Stomach (tissue), 9 donors: ENCODE measurements around the gene SIGLEC7. TPM values are rescaled to one million over a fixed set of nuclear protein-coding genes. Genes with fewer than 3 reads are reported as not detected.

Experiments used
- DNase-seq, 2 donors: peaks; one replicate each; pipeline versions ENCODE4 v3.0.0 to v3.0.0-alpha.2; 2013 to 2019
- H3K27ac ChIP-seq, 5 donors: fragments of 200-600 bp in 4 of 5; sonication (generic) in 4 of 5; one replicate each; pipeline ENCODE4 v1.5.1; 2013 to 2019; ENCODE audit warnings: mild to moderate bottlenecking in 1 of 5, moderate library complexity in 1 of 5
- H3K27me3 ChIP-seq, 3 donors: fragments of 200-600 bp; sonication (generic); one replicate each; pipeline ENCODE4 v1.5.1; 2017 to 2019; ENCODE audit warnings: mixed run types in 1 of 3
- H3K36me3 ChIP-seq, 4 donors: fragments of 200-600 bp; sonication (generic); 1 replicate in 3 of 4; 2 replicates in 1 of 4; pipeline ENCODE4 v1.5.1; 2016 to 2019
- H3K4me1 ChIP-seq, 4 donors: fragments of 200-600 bp; sonication (generic); one replicate each; pipeline ENCODE4 v1.5.1; 2016 to 2019
- H3K4me3 ChIP-seq, 4 donors: fragments of 200-600 bp; sonication (generic) in 3 of 4; one replicate each; pipeline ENCODE4 v1.5.1; 2016 to 2019; ENCODE audit warnings: mild to moderate bottlenecking in 1 of 4
- H3K9me3 ChIP-seq, 4 donors: fragments of 200-600 bp; sonication (generic); one replicate each; pipeline ENCODE4 v1.5.1; 2016 to 2019
- EP300 ChIP-seq: sonication (generic); formaldehyde crosslinking; IDR thresholded peaks from one replicate; pipeline ENCODE4 v1.6.1; 2017; ENCODE audit warnings: antibody characterized with exemption
- POLR2A ChIP-seq, 4 donors: fragments of 450-650 bp; IDR thresholded peaks; one replicate each; pipeline ENCODE4 v1.6.1; 2016; ENCODE audit warnings: antibody characterized with exemption in 4 of 4, control low read depth in 2 of 4, mild to moderate bottlenecking in 1 of 4, moderate library complexity in 1 of 4
- POLR2AphosphoS5 ChIP-seq, 3 donors: sonication (generic); formaldehyde crosslinking; IDR thresholded peaks; one replicate each; pipeline ENCODE4 v1.6.1; 2016; ENCODE audit warnings: antibody characterized with exemption in 3 of 3
- WGBS, 5 donors: extraction: QIAGEN DNeasy Blood & Tissue Kit in 3 of 5; methylation state at CpG; one replicate each; pipeline versions ENCODE4 v1.1.5 to v1.1.7; 2013 to 2018; 5-methylcytosine and 5-hydroxymethylcytosine counted together
- intact Hi-C: fragments of 100-400 bp; cut with DNase I; formaldehyde crosslinking; loops from one replicate; pipeline ENCODE4 v1.15.1; 2023; ENCODE audit warnings: low total_unique reads
- polyA plus RNA-seq, 3 donors: library from polyadenylated mRNA; stranded (reverse); fragments of 200-250 nt; gene quantifications; one replicate each; pipeline ENCODE4 v1.2.3, GENCODE V29; 2013
- total RNA-seq, 5 donors: library from RNA; depleted of rRNA; stranded (reverse); fragments of >200 nt; gene quantifications; one replicate each; pipeline versions ENCODE4 v1.1.0 to v1.2.3, GENCODE V29; 2014 to 2016
- TF ChIP-seq, protein P1 (sequence below), 7 experiments: fragments of 450-650 bp in 4 of 7; fragments of 200-600 bp in 3 of 7; sonication (generic) in 3 of 7; IDR thresholded peaks; one replicate each; pipeline ENCODE4 v1.5.1; 2016 to 2019; ENCODE audit warnings: antibody characterized with exemption in 7 of 7, control low read depth in 2 of 7, mild to moderate bottlenecking in 1 of 7
- donor health status: healthy with polysubstance abuse.
- donor health status: Bipolar disorder and iron deficiency.
- donor health status: healthy.

The SIGLEC7 gene
- total and polyA plus RNA-seq, 8 donors = 0.18 to 1.8 (median 0.90) TPM; not detected in 4

DNA sequence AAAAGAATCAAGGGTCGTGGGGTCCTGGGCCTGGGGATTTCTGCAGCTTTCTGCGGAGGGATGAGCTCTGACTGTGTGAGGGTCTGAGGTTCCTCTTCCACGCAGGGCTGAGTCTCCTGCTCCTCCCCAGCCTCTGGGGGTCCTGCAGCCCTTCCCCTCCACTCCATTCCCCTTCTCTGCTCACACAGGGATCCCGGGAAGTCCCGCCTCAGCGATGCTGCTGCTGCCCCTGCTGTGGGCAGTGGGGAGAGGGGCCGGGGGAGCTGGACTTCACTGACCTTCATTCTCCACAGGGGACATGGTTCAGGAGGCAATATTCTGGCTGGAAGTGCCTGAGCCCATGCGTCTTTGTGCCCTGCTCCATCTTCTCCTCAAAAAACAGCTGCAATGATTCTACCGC is 56.5 kb downstream of the SIGLEC7 start:
- DNase-seq = no peak
- Histone ChIP-seq H3K27me3 (peaks cover 0 to 53% (median 10%) of the 10 kb centered on the region in 3 donors), H3K36me3 (no peaks in the 10 kb centered on the region), H3K27ac (no peak overlapping the region), H3K9me3 (no peaks in the 10 kb centered on the region), H3K4me1 (no peaks in the 10 kb centered on the region), H3K4me3 (no peak overlapping the region)
- TF ChIP-seq POLR2A (IDR thresholded peaks at IDR 0.05) (no peak), EP300 (no peak), POLR2AphosphoS5 (IDR thresholded peaks at IDR 0.05) (no peak)
- TF ChIP-seq, protein P1, sequence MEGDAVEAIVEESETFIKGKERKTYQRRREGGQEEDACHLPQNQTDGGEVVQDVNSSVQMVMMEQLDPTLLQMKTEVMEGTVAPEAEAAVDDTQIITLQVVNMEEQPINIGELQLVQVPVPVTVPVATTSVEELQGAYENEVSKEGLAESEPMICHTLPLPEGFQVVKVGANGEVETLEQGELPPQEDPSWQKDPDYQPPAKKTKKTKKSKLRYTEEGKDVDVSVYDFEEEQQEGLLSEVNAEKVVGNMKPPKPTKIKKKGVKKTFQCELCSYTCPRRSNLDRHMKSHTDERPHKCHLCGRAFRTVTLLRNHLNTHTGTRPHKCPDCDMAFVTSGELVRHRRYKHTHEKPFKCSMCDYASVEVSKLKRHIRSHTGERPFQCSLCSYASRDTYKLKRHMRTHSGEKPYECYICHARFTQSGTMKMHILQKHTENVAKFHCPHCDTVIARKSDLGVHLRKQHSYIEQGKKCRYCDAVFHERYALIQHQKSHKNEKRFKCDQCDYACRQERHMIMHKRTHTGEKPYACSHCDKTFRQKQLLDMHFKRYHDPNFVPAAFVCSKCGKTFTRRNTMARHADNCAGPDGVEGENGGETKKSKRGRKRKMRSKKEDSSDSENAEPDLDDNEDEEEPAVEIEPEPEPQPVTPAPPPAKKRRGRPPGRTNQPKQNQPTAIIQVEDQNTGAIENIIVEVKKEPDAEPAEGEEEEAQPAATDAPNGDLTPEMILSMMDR (IDR thresholded peaks at IDR 0.05) = no peak
- WGBS, 5 donors = 69 to 84% (median 80%) methylated on average over 9 of the region's 9 CpGs
- intact Hi-C loops = no loop called here

DNA sequence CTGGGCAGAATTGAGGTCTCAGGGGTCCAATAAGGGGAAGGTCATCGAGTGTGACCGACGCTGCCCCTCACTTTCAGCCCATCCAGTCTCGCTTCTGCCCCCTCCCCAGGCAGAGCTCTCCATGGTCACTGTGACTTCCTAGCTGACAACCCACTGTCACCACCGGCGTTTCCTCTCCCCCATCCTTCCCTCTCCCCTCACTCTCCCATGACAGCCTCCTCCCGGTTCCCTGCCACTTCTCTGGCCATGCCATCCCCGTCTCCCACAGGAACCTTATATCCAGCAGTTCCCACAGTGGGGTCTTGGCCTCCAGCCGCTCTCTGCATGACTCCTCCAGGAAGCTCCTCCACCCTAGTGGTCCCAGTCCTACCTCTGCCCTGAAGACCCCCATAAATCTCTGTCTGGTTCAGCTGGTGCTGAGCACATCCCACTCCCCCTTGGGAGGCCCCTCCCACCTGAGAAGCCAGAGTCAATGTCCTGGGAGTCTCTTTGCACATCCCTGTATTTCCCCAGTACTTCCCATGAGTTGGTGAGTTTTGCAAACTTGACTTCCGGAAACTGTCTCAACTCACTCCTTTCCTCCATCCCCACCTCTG is 58.1 kb downstream of the SIGLEC7 start:
- TF ChIP-seq EP300 (no peak), POLR2AphosphoS5 (IDR thresholded peaks at IDR 0.05) (no peak), POLR2A (IDR thresholded peaks at IDR 0.05) (no peak)
- TF ChIP-seq, protein P1 (IDR thresholded peaks at IDR 0.05) = no peak
- no peak for DNase-seq
- intact Hi-C loops = no loop called here
- 59 to 73% (median 67%) methylated on average over 10 of the region's 10 CpGs for WGBS, 5 donors
- Histone ChIP-seq H3K27ac (no peak overlapping the region), H3K9me3 (no peaks in the 10 kb centered on the region), H3K4me1 (no peaks in the 10 kb centered on the region), H3K27me3 (peaks cover 0 to 53% (median 10%) of the 10 kb centered on the region in 3 donors), H3K4me3 (no peak overlapping the region), H3K36me3 (no peaks in the 10 kb centered on the region)

DNA sequence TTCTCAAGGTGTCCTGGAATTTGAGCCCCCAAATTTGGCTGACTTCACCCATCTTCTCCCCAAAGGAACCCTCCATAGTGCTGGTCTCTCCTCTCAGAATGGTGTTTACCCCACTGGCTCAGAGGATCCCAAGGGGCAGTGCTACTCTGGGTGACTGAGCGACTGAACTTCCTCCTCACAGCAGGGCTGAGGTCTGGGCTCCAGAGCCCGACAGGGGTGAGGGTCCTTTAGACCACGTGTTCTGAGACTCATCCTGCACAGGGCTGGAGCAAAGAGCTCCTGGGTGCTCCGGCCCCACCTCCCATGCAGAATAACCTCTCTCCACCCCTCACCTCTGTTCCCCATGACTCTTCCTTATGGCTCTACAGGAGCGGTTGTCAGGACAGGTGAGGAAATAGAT is 59.6 kb downstream of the SIGLEC7 start:
- no peak for DNase-seq
- TF ChIP-seq EP300 (no peak), POLR2A (IDR thresholded peaks at IDR 0.05) (no peak), POLR2AphosphoS5 (IDR thresholded peaks at IDR 0.05) (no peak)
- TF ChIP-seq, protein P1 (IDR thresholded peaks at IDR 0.05) = no peak
- 54 to 67% (median 61%) methylated on average over 5 of the region's 5 CpGs for WGBS, 5 donors
- no peak overlapping the region for H3K4me3 ChIP-seq
- H3K27me3 ChIP-seq = peaks cover 0 to 44% (median 10%) of the 10 kb centered on the region in 3 donors
- H3K27ac ChIP-seq = no peak overlapping the region
- H3K9me3 ChIP-seq = no peaks in the 10 kb centered on the region
- no peaks in the 10 kb centered on the region for H3K36me3 ChIP-seq
- intact Hi-C loops = no loop called here
- no peaks in the 10 kb centered on the region for H3K4me1 ChIP-seq

Other genes with a start within 250 kb of the SIGLEC7 start
- gene KLK4, start 230.9 kb upstream of the SIGLEC7 start, total RNA-seq = not detected
- gene KLK4, start 230.9 kb upstream of the SIGLEC7 start, polyA plus RNA-seq = not detected
- gene KLK5, start 189.3 kb upstream of the SIGLEC7 start, total RNA-seq = not detected
- gene KLK5, start 189.3 kb upstream of the SIGLEC7 start, polyA plus RNA-seq = 10 to 100 TPM in 1 of 3 donors, not detected in 2; 10.4 TPM
- not detected for gene KLK6, start 172.7 kb upstream of the SIGLEC7 start, total RNA-seq
- gene KLK6, start 172.7 kb upstream of the SIGLEC7 start, polyA plus RNA-seq = 1 to 10 TPM in 1 of 3 donors, not detected in 2; 4.5 TPM
- gene KLK7, start 158.4 kb upstream of the SIGLEC7 start, total RNA-seq = not detected
- gene KLK7, start 158.4 kb upstream of the SIGLEC7 start, polyA plus RNA-seq = 1 to 10 TPM in 1 of 3 donors, not detected in 2; 7.8 TPM
- gene KLK8, start 140.7 kb upstream of the SIGLEC7 start, total RNA-seq = not detected
- gene KLK8, start 140.7 kb upstream of the SIGLEC7 start, polyA plus RNA-seq = 100 to 1,000 TPM in 1 of 3 donors, not detected in 2; 116 TPM
- 1 to 10 TPM in 1 of 5 donors, not detected in 4; 1.3 TPM for gene KLK10, start 122.6 kb upstream of the SIGLEC7 start, total RNA-seq
- gene KLK10, start 122.6 kb upstream of the SIGLEC7 start, polyA plus RNA-seq = 10 to 100 TPM in 1 of 3 donors, 1 to 10 TPM in 2; 2.1 to 62.7 (median 3.8) TPM
- gene KLK11, start 115.7 kb upstream of the SIGLEC7 start, total RNA-seq = 100 to 1,000 TPM in 1 of 5 donors, 10 to 100 TPM in 2, 1 to 10 TPM in 1, not detected in 1; 1.8 to 128 (median 26.0) TPM
- gene KLK11, start 115.7 kb upstream of the SIGLEC7 start, polyA plus RNA-seq = 100 to 1,000 TPM in 1 of 3 donors, 10 to 100 TPM in 2; 34.1 to 152 (median 71.8) TPM
- not detected for gene KLK12, start 107.3 kb upstream of the SIGLEC7 start, total RNA-seq
- 10 to 100 TPM in 1 of 3 donors, 1 to 10 TPM in 1, not detected in 1; 2.0 to 26.5 TPM for gene KLK12, start 107.3 kb upstream of the SIGLEC7 start, polyA plus RNA-seq
- 1 to 10 TPM in 1 of 5 donors, not detected in 4; 10.0 TPM for gene KLK13, start 77.2 kb upstream of the SIGLEC7 start, total RNA-seq
- 10 to 100 TPM in 1 of 3 donors, 1 to 10 TPM in 2; 3.2 to 82.1 (median 9.5) TPM for gene KLK13, start 77.2 kb upstream of the SIGLEC7 start, polyA plus RNA-seq
- gene KLK14, start 59.4 kb upstream of the SIGLEC7 start, total RNA-seq = not detected
- under 1 TPM in 2 of 3 donors, not detected in 1; 0.31 to 0.35 TPM for gene KLK14, start 59.4 kb upstream of the SIGLEC7 start, polyA plus RNA-seq
- gene CTU1, start 33.9 kb upstream of the SIGLEC7 start, total RNA-seq = 10 to 100 TPM in 2 of 5 donors, 1 to 10 TPM in 2, under 1 TPM in 1; 0.58 to 47.3 (median 7.4) TPM
- gene CTU1, start 33.9 kb upstream of the SIGLEC7 start, polyA plus RNA-seq = 1 to 10 TPM; 2.4 to 5.3 (median 2.8) TPM
- gene SIGLEC9, start 17.4 kb upstream of the SIGLEC7 start, total RNA-seq = 10 to 100 TPM in 1 of 5 donors, 1 to 10 TPM in 3, not detected in 1; 1.1 to 13.9 (median 1.9) TPM
- 1 to 10 TPM in 1 of 3 donors, under 1 TPM in 2; 0.61 to 3.6 (median 0.80) TPM for gene SIGLEC9, start 17.4 kb upstream of the SIGLEC7 start, polyA plus RNA-seq
- gene CD33, start 82.8 kb downstream of the SIGLEC7 start, total RNA-seq = 1 to 10 TPM in 2 of 5 donors, not detected in 3; 3.7 to 4.8 TPM
- gene CD33, start 82.8 kb downstream of the SIGLEC7 start, polyA plus RNA-seq = 1 to 10 TPM; 1.7 to 3.0 (median 1.7) TPM
- gene SIGLECL1, start 108.8 kb downstream of the SIGLEC7 start, total RNA-seq = not detected
- not detected for gene SIGLECL1, start 108.8 kb downstream of the SIGLEC7 start, polyA plus RNA-seq
- gene IGLON5, start 169.3 kb downstream of the SIGLEC7 start, total RNA-seq = under 1 TPM in 1 of 5 donors, not detected in 4; 0.18 TPM
- under 1 TPM in 1 of 3 donors, not detected in 2; 0.13 TPM for gene IGLON5, start 169.3 kb downstream of the SIGLEC7 start, polyA plus RNA-seq
- gene VSIG10L, start 199.8 kb downstream of the SIGLEC7 start, total RNA-seq = 1 to 10 TPM in 1 of 5 donors, under 1 TPM in 2, not detected in 2; 0.29 to 2.2 (median 0.37) TPM
- gene VSIG10L, start 199.8 kb downstream of the SIGLEC7 start, polyA plus RNA-seq = 10 to 100 TPM in 1 of 3 donors, 1 to 10 TPM in 1, not detected in 1; 1.1 to 39.6 TPM
- 100 to 1,000 TPM in 1 of 5 donors, 10 to 100 TPM in 3, 1 to 10 TPM in 1; 1.2 to 211 (median 53.4) TPM for gene ETFB, start 224.1 kb downstream of the SIGLEC7 start, total RNA-seq
- 100 to 1,000 TPM; 146 to 177 (median 157) TPM for gene ETFB, start 224.1 kb downstream of the SIGLEC7 start, polyA plus RNA-seq
- gene CLDND2, start 226.7 kb downstream of the SIGLEC7 start, total RNA-seq = not detected
- gene CLDND2, start 226.7 kb downstream of the SIGLEC7 start, polyA plus RNA-seq = 1 to 10 TPM in 2 of 3 donors, under 1 TPM in 1; 0.88 to 4.3 (median 1.3) TPM
- 1 to 10 TPM in 1 of 5 donors, not detected in 4; 7.7 TPM for gene NKG7, start 230.4 kb downstream of the SIGLEC7 start, total RNA-seq
- gene NKG7, start 230.4 kb downstream of the SIGLEC7 start, polyA plus RNA-seq = 1 to 10 TPM; 2.1 to 7.3 (median 3.1) TPM
- not detected for gene LIM2, start 245.7 kb downstream of the SIGLEC7 start, total RNA-seq
- not detected for gene LIM2, start 245.7 kb downstream of the SIGLEC7 start, polyA plus RNA-seq
- not detected for gene C19orf84, start 248.3 kb downstream of the SIGLEC7 start, total RNA-seq
- not detected for gene C19orf84, start 248.3 kb downstream of the SIGLEC7 start, polyA plus RNA-seq